ENCODE data around the gene ABCB9. TPM values are rescaled to one million over a fixed set of nuclear protein-coding genes. Genes with fewer than 3 reads are reported as not detected.
"Not testable (repeated sequence)": the region's sequence is repeated elsewhere in the genome, so short reads cannot be mapped to it uniquely, and the experiment has no call there.

ABCB9 gene
- total RNA-seq, 6 experiments from 2014 or later: 0.48 to 1.4 (median 0.94) TPM

- no peaks in the 10 kb centered on the region for H3K36me3 ChIP-seq
- no peaks in the 10 kb centered on the region for H3K9me3 ChIP-seq
- no peak overlapping the region for H3K4me3 ChIP-seq
- H3K27me3 ChIP-seq: no peaks in the 10 kb centered on the region
- ATAC-seq (no peak), DNase-seq (no peak)
- 67% methylated on average over 2 of the region's 2 CpGs for WGBS (ENCODE audit: insufficient coverage, low coverage, low lambda C conversion rate, missing lambda C conversion rate)
- intact Hi-C loops (cut with DNase I): no loop called here
- peaks cover 0 to 16% (median 5%) of the 10 kb centered on the region in 4 donors for H3K4me1 ChIP-seq
- TF ChIP-seq CTCF (IDR thresholded peaks at IDR 0.05) (no peak), POLR2A (IDR thresholded peaks at IDR 0.05) (no peak)
- H3K27ac ChIP-seq: no peak overlapping the region
Observed at GRCh38 chr12:122918827-122919226, 47.4 kb downstream of the ABCB9 start.

GRCh38 chr12:122917507-122918121 lies 48.6 kb downstream of the ABCB9 start:
- intact Hi-C loops (cut with DNase I): no loop called here
- Histone ChIP-seq H3K36me3 (no peaks in the 10 kb centered on the region), H3K27me3 (no peaks in the 10 kb centered on the region), H3K4me3 (no peak overlapping the region), H3K9me3 (no peaks in the 10 kb centered on the region), H3K4me1 (peaks cover 0 to 16% (median 5%) of the 10 kb centered on the region in 4 donors), H3K27ac (peak overlapping the region in 1 of 3 donors; percentile 62)
- DNase-seq (peak; percentile 82 to 93 (median 92)), ATAC-seq (peak; percentile 98 to 99 (median 99))
- no peak for TF ChIP-seq POLR2A (IDR thresholded peaks at IDR 0.05)
- no peak for TF ChIP-seq CTCF (IDR thresholded peaks at IDR 0.05)
- 24% methylated on average over 7 of the region's 9 CpGs for WGBS (ENCODE audit: insufficient coverage, low coverage, low lambda C conversion rate, missing lambda C conversion rate)

GRCh38 chr12:122909442-122910288 lies 56.6 kb downstream of the ABCB9 start:
- Histone ChIP-seq H3K9me3 (no peaks in the 10 kb centered on the region), H3K4me1 (no peaks in the 10 kb centered on the region), H3K27me3 (no peaks in the 10 kb centered on the region), H3K27ac (no peak overlapping the region), H3K36me3 (no peaks in the 10 kb centered on the region), H3K4me3 (no peak overlapping the region)
- 76% methylated on average over 8 of the region's 12 CpGs for WGBS (ENCODE audit: insufficient coverage, low coverage, low lambda C conversion rate, missing lambda C conversion rate)
- ATAC-seq (no peak), DNase-seq (no peak)
- TF ChIP-seq CTCF (IDR thresholded peaks at IDR 0.05): no peak
- intact Hi-C loops (cut with DNase I): no loop called here

- DNase-seq (no peak), ATAC-seq (no peak)
- H3K4me3 ChIP-seq: no peak overlapping the region
- H3K4me1 ChIP-seq: no peaks in the 10 kb centered on the region
- TF ChIP-seq POLR2A (IDR thresholded peaks at IDR 0.05) (no peak), CTCF (IDR thresholded peaks at IDR 0.05) (no peak)
- H3K27ac ChIP-seq: no peak overlapping the region
- H3K9me3 ChIP-seq: no peaks in the 10 kb centered on the region
- intact Hi-C loops (cut with DNase I): no loop called here
- no peaks in the 10 kb centered on the region for H3K27me3 ChIP-seq
- WGBS (ENCODE audit: insufficient coverage, low coverage, low lambda C conversion rate, missing lambda C conversion rate): 79% methylated on average over 4 of the region's 6 CpGs
- no peaks in the 10 kb centered on the region for H3K36me3 ChIP-seq
Observed at GRCh38 chr12:122908915-122909314, 57.3 kb downstream of the ABCB9 start.

- H3K36me3 ChIP-seq; H3K9me3 ChIP-seq; intact Hi-C loops (cut with DNase I); H3K4me1 ChIP-seq; H3K4me3 ChIP-seq; H3K27me3 ChIP-seq; DNase-seq; H3K27ac ChIP-seq; ATAC-seq: not testable (repeated sequence)
- WGBS (ENCODE audit: insufficient coverage, low coverage, low lambda C conversion rate, missing lambda C conversion rate): 100% methylated on average over 3 of the region's 5 CpGs
Observed at GRCh38 chr12:122905258-122905657, 61.0 kb downstream of the ABCB9 start.

Data from right lobe of liver (tissue), 6 donors.